KMS-11 (cell line): ENCODE measurements around the gene ZNF608.

Source experiments
- H2AFZ ChIP-seq: fragments of 200-600 bp; sonication (generic); 2 replicates; pipeline ENCODE4 v1.6.1; 2016; ENCODE audit warnings: antibody characterized with exemption, mixed run types, low read depth
- H3K27ac ChIP-seq: fragments of 200-600 bp; sonication (generic); 2 replicates; pipeline ENCODE4 v1.6.1; 2016; ENCODE audit warnings: mild to moderate bottlenecking, mixed run types
- H3K27me3 ChIP-seq: fragments of 200-600 bp; sonication (generic); 2 replicates; pipeline ENCODE4 v1.6.1; 2017; ENCODE audit warnings: mild to moderate bottlenecking, low read depth, mixed run types, moderate library complexity; ENCODE audit not compliant: insufficient read depth
- H3K36me3 ChIP-seq: fragments of 200-600 bp; sonication (generic); 2 replicates; pipeline ENCODE4 v1.6.1; 2017; ENCODE audit warnings: mild to moderate bottlenecking, mixed run types; ENCODE audit not compliant: insufficient read depth
- H3K4me1 ChIP-seq: fragments of 200-600 bp; sonication (generic); 2 replicates; pipeline ENCODE4 v1.6.1; 2016; ENCODE audit warnings: mild to moderate bottlenecking, low read depth, mixed run types; ENCODE audit not compliant: poor library complexity, severe bottlenecking
- H3K4me2 ChIP-seq: fragments of 200-600 bp; sonication (generic); 2 replicates; pipeline ENCODE4 v1.7.0; 2016; ENCODE audit warnings: mild to moderate bottlenecking, mixed run types
- H3K4me3 ChIP-seq: fragments of 200-600 bp; sonication (generic); IDR thresholded peaks from 2 replicates; pipeline ENCODE4 v1.6.1; 2017; ENCODE audit warnings: low read depth, low read length, mixed read lengths; ENCODE audit not compliant: insufficient read depth
- H3K79me2 ChIP-seq: fragments of 200-600 bp; sonication (generic); 2 replicates; pipeline ENCODE4 v1.6.1; 2016; ENCODE audit warnings: low read depth, mixed run types; ENCODE audit not compliant: insufficient read depth
- H3K9ac ChIP-seq: fragments of 200-600 bp; sonication (generic); 2 replicates; pipeline ENCODE4 v1.6.1; 2016; ENCODE audit warnings: mild to moderate bottlenecking, mixed run types
- H4K20me1 ChIP-seq: fragments of 200-600 bp; sonication (generic); 2 replicates; pipeline ENCODE4 v1.6.1; 2016; ENCODE audit warnings: mild to moderate bottlenecking, mixed run types; ENCODE audit not compliant: insufficient read depth
- CTCF ChIP-seq: fragments of 200-600 bp; sonication (generic); conservative IDR thresholded peaks from 2 replicates; pipeline ENCODE4 v1.6.1; 2017; ENCODE audit warnings: low read depth, mild to moderate bottlenecking, antibody characterized with exemption, low read length, moderate library complexity, mixed read lengths

The ZNF608 gene

DNA sequence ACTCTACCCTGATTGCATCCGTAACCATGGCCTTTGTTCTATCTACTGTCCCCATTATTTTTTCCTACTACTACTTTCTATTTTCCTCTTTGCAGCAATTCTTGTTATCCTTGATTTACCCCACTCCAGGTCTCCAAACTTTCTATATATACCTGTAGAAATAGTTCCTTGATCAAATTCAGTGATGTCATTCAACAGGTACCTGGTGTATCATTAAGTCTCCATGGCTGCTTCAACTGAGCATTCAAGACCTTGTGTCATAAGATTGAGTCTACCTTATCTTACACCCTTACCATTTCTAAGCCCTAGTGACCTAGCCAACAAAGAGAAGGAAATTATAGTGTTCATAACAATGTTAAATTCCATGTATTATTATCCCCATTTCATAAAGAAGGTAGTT, 35.8 kb upstream of the ZNF608 start:
- Histone ChIP-seq H3K27me3 (no peaks in the 10 kb centered on the region), H3K79me2 (no peaks in the 10 kb centered on the region), H3K4me1 (no peaks in the 10 kb centered on the region), H3K4me2 (no peak overlapping the region), H3K4me3 (no peak overlapping the region), H3K27ac (no peak overlapping the region), H4K20me1 (no peaks in the 10 kb centered on the region), H2AFZ (no peak overlapping the region), H3K36me3 (no peaks in the 10 kb centered on the region; the same call in 1 of the 2 replicates), H3K9ac (no peak overlapping the region)
- TF ChIP-seq CTCF, result no peak

- H3K36me3 ChIP-seq, result no peaks in the 10 kb centered on the region; the same call in 1 of the 2 replicates
- no peaks in the 10 kb centered on the region for H3K79me2 ChIP-seq
- no peaks in the 10 kb centered on the region for H3K27me3 ChIP-seq
- H2AFZ ChIP-seq, result no peak overlapping the region
- H3K4me3 ChIP-seq, result no peak overlapping the region
- H3K4me1 ChIP-seq, result no peaks in the 10 kb centered on the region
- no peak overlapping the region for H3K9ac ChIP-seq
- no peak overlapping the region for H3K4me2 ChIP-seq
- H4K20me1 ChIP-seq, result no peaks in the 10 kb centered on the region
- no peak for TF ChIP-seq CTCF
- H3K27ac ChIP-seq, result no peak overlapping the region
Measured at GRCh38 chr5:124780011-124780410, 33.6 kb upstream of the ZNF608 start.

- H4K20me1 ChIP-seq, result no peaks in the 10 kb centered on the region
- H3K36me3 ChIP-seq, result no peaks in the 10 kb centered on the region
- H3K4me1 ChIP-seq, result no peaks in the 10 kb centered on the region
- no peak overlapping the region for H3K9ac ChIP-seq
- no peaks in the 10 kb centered on the region for H3K27me3 ChIP-seq
- no peak for TF ChIP-seq CTCF
- no peak overlapping the region for H2AFZ ChIP-seq
- H3K27ac ChIP-seq, result no peak overlapping the region
- H3K79me2 ChIP-seq, result no peaks in the 10 kb centered on the region
- no peak overlapping the region for H3K4me2 ChIP-seq
- no peak overlapping the region for H3K4me3 ChIP-seq
Measured at GRCh38 chr5:124773315-124774311, 27.2 kb upstream of the ZNF608 start.

DNA sequence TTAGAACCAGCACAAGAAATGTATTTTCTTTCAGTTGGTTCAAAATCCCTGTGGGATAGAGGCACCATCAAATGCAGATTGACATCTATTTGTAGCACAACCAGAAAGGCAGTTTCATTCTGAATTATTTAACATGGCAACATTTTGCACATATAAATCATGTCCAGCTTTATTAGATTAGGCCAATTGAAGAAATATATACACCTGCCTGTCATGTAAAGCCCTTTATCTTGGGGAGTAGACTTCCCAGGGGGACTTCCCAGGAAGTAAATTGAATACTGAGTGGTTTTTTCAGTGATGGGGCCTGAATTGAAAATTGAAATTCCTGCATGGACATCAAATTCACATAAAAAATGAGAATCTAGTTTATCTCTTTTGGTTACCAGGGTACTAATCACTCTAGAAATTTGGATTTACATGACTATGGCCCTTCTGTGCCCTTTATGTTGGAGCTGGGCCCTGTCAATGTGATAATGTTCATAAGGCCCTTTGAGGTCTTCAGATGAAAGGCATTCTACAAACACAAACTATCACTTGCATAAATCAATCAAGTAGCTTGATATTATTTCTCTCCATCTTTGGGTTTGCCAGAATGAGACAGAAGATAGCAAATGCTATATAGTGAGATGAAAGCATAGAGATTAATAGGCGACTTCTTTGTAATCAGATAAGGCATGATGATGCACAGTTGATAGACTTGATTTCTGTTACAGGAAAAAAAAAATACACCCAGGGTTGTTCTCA, 26.2 kb upstream of the ZNF608 start:
- Histone ChIP-seq H3K27ac (no peak overlapping the region), H3K4me2 (no peak overlapping the region), H3K27me3 (no peaks in the 10 kb centered on the region)

More for the DNA sequence above, 26.2 kb upstream of the ZNF608 start:
- Histone ChIP-seq H3K4me1 (no peaks in the 10 kb centered on the region), H3K79me2 (no peaks in the 10 kb centered on the region), H2AFZ (no peak overlapping the region), H3K9ac (no peak overlapping the region), H4K20me1 (no peaks in the 10 kb centered on the region), H3K4me3 (no peak overlapping the region), H3K36me3 (no peaks in the 10 kb centered on the region)
- TF ChIP-seq CTCF, result no peak
